ENCODE measurements around the gene TMEM212. TPM values are rescaled to one million over a fixed set of nuclear protein-coding genes. Genes with fewer than 3 reads are reported as not detected.
A peak's percentile ranks its signal among the peaks of the same experiment; 100 is the strongest.

The TMEM212 gene
- polyA plus RNA-seq, 2 of the 4 experiments (the other 2 are of a cell fraction) = not detected

GRCh38 chr3:171835116-171835515 lies 8.0 kb upstream of the TMEM212 start:
- H3K9me3 ChIP-seq = no peaks in the 10 kb centered on the region
- no peak overlapping the region for H3K4me2 ChIP-seq
- TF ChIP-seq ATOH8 (CRISPR knock-in tag; IDR thresholded peaks at IDR 0.05; ENCODE audit: low read depth) (no peak), ZFP36 (IDR thresholded peaks at IDR 0.05; ENCODE audit: borderline replicate concordance, partially characterized antibody) (no peak), HEYL (CRISPR knock-in tag; IDR thresholded peaks at IDR 0.05) (no peak), RAD21 (conservative IDR thresholded peaks at IDR 0.05 in 1 of 2, IDR thresholded peaks at IDR 0.05 in 1 of 2) (no peak), CHD2 (IDR thresholded peaks at IDR 0.05; ENCODE audit: low read length, partially characterized antibody) (no peak), GATA3 (IDR thresholded peaks at IDR 0.05; ENCODE audit: borderline replicate concordance) (no peak)
- WGBS (ENCODE audit: missing lambda C conversion rate) = 79% methylated on average over 5 of the region's 5 CpGs
- peak overlapping the region; percentile 56 to 76; a peak in 5 of 6 replicates for H3K27ac ChIP-seq
- H3K4me3 ChIP-seq = no peak overlapping the region
- ChIA-PET POLR2A (no interaction called here), CTCF (interaction anchor here (1.2 to 2.0 kb wide), 4 partner anchors 12 to 191 kb away, joined by 3 to 7 read pairs (median 6); no protein-coding TSS in a partner anchor)
- H3K4me1 ChIP-seq = peaks cover 58% of the 10 kb centered on the region
- no peak for ATAC-seq
- FAIRE-seq = no peak
- no peak for DNase-seq (ENCODE audit: low read depth in 1 of 2, low spot score in 1 of 2)

- FAIRE-seq = no peak
- CTCF ChIA-PET = interaction anchor here (0.6 to 1.9 kb wide), 3 partner anchors 21 to 307 kb away, joined by 3 to 7 read pairs (median 3); no protein-coding TSS in a partner anchor
- whole genome bisulfite sequencing (ENCODE audit: missing lambda C conversion rate) = 84% methylated on average over 2 of the region's 2 CpGs
- no peak for TF ChIP-seq ZSCAN20 (CRISPR knock-in tag; IDR thresholded peaks at IDR 0.05)
- no peak for TF ChIP-seq CEBPB (IDR thresholded peaks at IDR 0.05)
- TF ChIP-seq TFCP2L1 (CRISPR knock-in tag; IDR thresholded peaks at IDR 0.05) = no peak
- no peak for TF ChIP-seq CBX8 (IDR thresholded peaks at IDR 0.05)
- TF ChIP-seq ZFP36 (IDR thresholded peaks at IDR 0.05; ENCODE audit: borderline replicate concordance, partially characterized antibody) = no peak
- TF ChIP-seq BCL3 (IDR thresholded peaks at IDR 0.05) = no peak
- no peak for TF ChIP-seq CHD4 (IDR thresholded peaks at IDR 0.05; ENCODE audit: borderline replicate concordance)
- no peak for TF ChIP-seq HOXA7 (CRISPR knock-in tag; IDR thresholded peaks at IDR 0.05)
- no peak for TF ChIP-seq CTCF (IDR thresholded peaks at IDR 0.05)
- no peak for TF ChIP-seq RAD21 (conservative IDR thresholded peaks at IDR 0.05 in 1 of 2, IDR thresholded peaks at IDR 0.05 in 1 of 2)
- no peak for TF ChIP-seq BHLHE40 (IDR thresholded peaks at IDR 0.05; ENCODE audit: low read depth, low read length)
- TF ChIP-seq ELK1 (IDR thresholded peaks at IDR 0.05; ENCODE audit: low read depth, low read length) = no peak
- TF ChIP-seq HEYL (CRISPR knock-in tag; IDR thresholded peaks at IDR 0.05) = no peak
- no peak for TF ChIP-seq KDM5A (IDR thresholded peaks at IDR 0.05)
- TF ChIP-seq NR3C1 (IDR thresholded peaks at IDR 0.05) = no peak
- TF ChIP-seq REST (IDR thresholded peaks at IDR 0.05) = no peak
- no peak for TF ChIP-seq EHF (CRISPR knock-in tag; IDR thresholded peaks at IDR 0.05)
- no peak for TF ChIP-seq RFX5 (IDR thresholded peaks at IDR 0.05)
- no peak for TF ChIP-seq SMC3 (IDR thresholded peaks at IDR 0.05)
- TF ChIP-seq RCOR1 (IDR thresholded peaks at IDR 0.05; ENCODE audit: low read depth, low read length) = no peak
- Histone ChIP-seq H3K4me3 (no peak overlapping the region), H3K27ac (peak overlapping the region; percentile 15 to 76; a peak in 3 of 6 replicates), H3K4me1 (peaks cover 56% of the 10 kb centered on the region), H3K9me3 (no peaks in the 10 kb centered on the region), H3K4me2 (no peak overlapping the region)
- no peak for DNase-seq (ENCODE audit: low read depth in 1 of 2, low spot score in 1 of 2)
- POLR2A ChIA-PET = no interaction called here
- ATAC-seq = no peak
Observed at GRCh38 chr3:171835613-171836012, 7.5 kb upstream of the TMEM212 start.

Measured in A549 (cell line).